Gastroesophageal sphincter (tissue), 4 donors: ENCODE measurements around the gene EIF4E2. TPM values are rescaled to one million over a fixed set of nuclear protein-coding genes. Genes with fewer than 3 reads are reported as not detected.

Experiments used
- ATAC-seq: fragments of 150-250 bp; one replicate; pipeline ENCODE4 v1.9.1; 2016; ENCODE audit warnings: mild to moderate bottlenecking, moderate library complexity
- H3K27ac ChIP-seq, 4 donors: fragments of 200-600 bp; sonication (generic) in 3 of 4; 1 replicate in 3 of 4; 2 replicates in 1 of 4; pipeline ENCODE4 v1.5.1; 2016 to 2019
- H3K27me3 ChIP-seq: fragments of 200-600 bp; sonication (generic); one replicate; pipeline ENCODE4 v1.5.1; 2019
- H3K36me3 ChIP-seq, 2 donors: fragments of 200-600 bp; sonication (generic); one replicate each; pipeline ENCODE4 v1.5.1; 2019; ENCODE audit warnings: control low read depth in 1 of 2
- H3K4me1 ChIP-seq, 3 donors: fragments of 200-600 bp; sonication (generic); 1 replicate in 2 of 3; 2 replicates in 1 of 3; pipeline ENCODE4 v1.5.1; 2016 to 2019; ENCODE audit warnings: control low read depth in 2 of 3
- H3K4me3 ChIP-seq, 2 donors: fragments of 200-600 bp; sonication (generic); one replicate each; pipeline ENCODE4 v1.5.1; 2019; ENCODE audit warnings: mild to moderate bottlenecking in 1 of 2, moderate library complexity in 1 of 2
- H3K9me3 ChIP-seq, 3 donors: fragments of 200-600 bp; sonication (generic); one replicate each; pipeline ENCODE4 v1.5.1; 2017 to 2019; ENCODE audit warnings: control low read depth in 2 of 3
- CTCF ChIP-seq, 4 experiments: fragments of 200-600 bp in 2 of 4; fragments of 450-650 bp in 2 of 4; sonication (generic) in 1 of 4; IDR thresholded peaks; one replicate each; pipeline ENCODE4 v1.5.1; 2017 to 2019; ENCODE audit warnings: antibody characterized with exemption in 4 of 4, mild to moderate bottlenecking in 2 of 4, moderate library complexity in 2 of 4
- EP300 ChIP-seq: sonication (generic); formaldehyde crosslinking; IDR thresholded peaks from one replicate; pipeline ENCODE4 v1.6.1; 2017; ENCODE audit warnings: antibody characterized with exemption, mild to moderate bottlenecking
- POLR2A ChIP-seq, 2 donors: fragments of 450-650 bp; IDR thresholded peaks; one replicate each; pipeline ENCODE4 v1.6.1; 2017; ENCODE audit warnings: antibody characterized with exemption in 2 of 2, mild to moderate bottlenecking in 2 of 2, moderate library complexity in 1 of 2
- POLR2AphosphoS5 ChIP-seq: sonication (generic); formaldehyde crosslinking; IDR thresholded peaks from one replicate; pipeline ENCODE4 v1.6.1; 2017; ENCODE audit warnings: antibody characterized with exemption
- WGBS, 2 donors: methylation state at CpG; one replicate each; pipeline ENCODE4 v1.1.5; 2018; ENCODE audit warnings: low coverage in 1 of 2; 5-methylcytosine and 5-hydroxymethylcytosine counted together
- total RNA-seq, 4 donors: library from RNA; depleted of rRNA; stranded (reverse); fragments of >200 nt; gene quantifications; one replicate each; pipeline ENCODE4 v1.1.0, GENCODE V29; 2016

The EIF4E2 gene
- total RNA-seq, 4 donors from 2014 or later, result 41.6 to 61.6 (median 51.1) TPM

GRCh38 chr2:232527905-232528470 is 22.5 kb upstream of the EIF4E2 start:
- Histone ChIP-seq H3K27ac (no peak overlapping the region), H3K9me3 (no peaks in the 10 kb centered on the region), H3K4me1 (peaks cover 0 to 29% (median 17%) of the 10 kb centered on the region in 3 donors), H3K4me3 (no peak overlapping the region), H3K36me3 (no peaks in the 10 kb centered on the region), H3K27me3 (peaks cover 46% of the 10 kb centered on the region)
- no peak for TF ChIP-seq CTCF (IDR thresholded peaks at IDR 0.05)
- 67 to 74% methylated on average over 1 to 6 of the region's 6 CpGs for WGBS, 2 donors
- ATAC-seq, result no peak

GRCh38 chr2:232528746-232529460 is 21.6 kb upstream of the EIF4E2 start:
- Histone ChIP-seq H3K27me3 (peaks cover 37% of the 10 kb centered on the region), H3K4me1 (peaks cover 0 to 20% (median 9%) of the 10 kb centered on the region in 3 donors), H3K4me3 (no peak overlapping the region), H3K27ac (no peak overlapping the region), H3K9me3 (no peaks in the 10 kb centered on the region), H3K36me3 (no peaks in the 10 kb centered on the region)
- 40 to 86% methylated on average over 1 of the region's 11 CpGs for WGBS, 2 donors
- TF ChIP-seq POLR2AphosphoS5, result no peak
- TF ChIP-seq POLR2A (IDR thresholded peaks at IDR 0.05), result no peak
- no peak for TF ChIP-seq CTCF (IDR thresholded peaks at IDR 0.05)
- no peak for TF ChIP-seq EP300
- no peak for ATAC-seq

GRCh38 chr2:232529806-232530547 is 20.5 kb upstream of the EIF4E2 start:
- no peak for ATAC-seq
- TF ChIP-seq POLR2AphosphoS5 (no peak), POLR2A (IDR thresholded peaks at IDR 0.05) (no peak), CTCF (IDR thresholded peaks at IDR 0.05) (no peak), EP300 (no peak)
- Histone ChIP-seq H3K9me3 (no peaks in the 10 kb centered on the region), H3K27ac (no peak overlapping the region), H3K4me3 (no peak overlapping the region), H3K27me3 (peaks cover 29% of the 10 kb centered on the region), H3K36me3 (no peaks in the 10 kb centered on the region), H3K4me1 (peaks cover 0 to 11% (median 6%) of the 10 kb centered on the region in 3 donors)
- 87 to 88% methylated on average over 13 to 15 of the region's 17 CpGs for WGBS, 2 donors

- TF ChIP-seq EP300, result no peak
- TF ChIP-seq CTCF (IDR thresholded peaks at IDR 0.05), result no peak
- TF ChIP-seq POLR2A (IDR thresholded peaks at IDR 0.05), result no peak
- TF ChIP-seq POLR2AphosphoS5, result no peak
- no peak for ATAC-seq
- 40 to 87% methylated on average over 2 to 6 of the region's 9 CpGs for WGBS, 2 donors
Measured at GRCh38 chr2:232530626-232531260, 19.7 kb upstream of the EIF4E2 start.

More at GRCh38 chr2:232530626-232531260, 19.7 kb upstream of the EIF4E2 start:
- Histone ChIP-seq H3K9me3 (peaks cover 0 to 1% (median 0%) of the 10 kb centered on the region in 3 donors), H3K36me3 (no peaks in the 10 kb centered on the region), H3K27me3 (peaks cover 29% of the 10 kb centered on the region), H3K4me1 (peaks cover 0 to 4% (median 2%) of the 10 kb centered on the region in 3 donors), H3K4me3 (no peak overlapping the region), H3K27ac (no peak overlapping the region)
